Naive thymus-derived CD8-positive, alpha-beta T cell (primary cell): ENCODE measurements around the gene HBG1. TPM values are rescaled to one million over a fixed set of nuclear protein-coding genes. Genes with fewer than 3 reads are reported as not detected.

Source experiments
- ATAC-seq, 2 donors: fragments of 150-1000 bp; cut with Tn5 transposase in 1 of 2; sonication (Bioruptor Pico), chemical (Tn5 transposase) in 1 of 2; 1 replicate in 1 of 2; 2 replicates in 1 of 2; pipeline ENCODE4 v1.10.0; 2021; ENCODE audit warnings: mild to moderate bottlenecking in 2 of 2, moderate library complexity in 2 of 2
- POLR2A ChIA-PET: fragments of 350-600 bp; sonication (Branson Sonifier 250); formaldehyde crosslinking; loops from one replicate; lab custom pipeline; 2021; ENCODE audit warnings: antibody characterized with exemption; lab: Charles Lee
- DNase-seq, 10 donors: peaks; one replicate each; pipeline versions ENCODE4 v3.0.0 to v3.0.0-alpha.2; 2020 to 2022
- H3K27ac Mint-ChIP-seq, 10 donors: one replicate each; pipeline ENCODE4 v1.8.0; 2020 to 2022; ENCODE audit warnings: mild to moderate bottlenecking in 10 of 10, mixed read lengths in 10 of 10, moderate library complexity in 4 of 10, inconsistent platforms in 1 of 10
- H3K27me3 Mint-ChIP-seq, 5 donors: one replicate each; pipeline ENCODE4 v1.8.0; 2021 to 2022; ENCODE audit warnings: mixed read lengths in 5 of 5
- H3K36me3 Mint-ChIP-seq, 3 donors: one replicate each; pipeline ENCODE4 v1.8.0; 2020 to 2022; ENCODE audit warnings: mixed read lengths in 3 of 3, mild to moderate bottlenecking in 2 of 3, inconsistent platforms in 1 of 3
- H3K4me1 Mint-ChIP-seq, 4 donors: one replicate each; pipeline ENCODE4 v1.8.0; 2021 to 2022; ENCODE audit warnings: mixed read lengths in 4 of 4
- H3K4me3 Mint-ChIP-seq, 10 donors: one replicate each; pipeline ENCODE4 v1.8.0; 2020 to 2022; ENCODE audit warnings: mild to moderate bottlenecking in 10 of 10, mixed read lengths in 10 of 10, moderate library complexity in 6 of 10, inconsistent platforms in 1 of 10
- H3K9me3 Mint-ChIP-seq, 9 donors: one replicate each; pipeline ENCODE4 v1.8.0; 2020 to 2022; ENCODE audit warnings: mixed read lengths in 9 of 9, mild to moderate bottlenecking in 3 of 9, inconsistent platforms in 1 of 9, moderate library complexity in 1 of 9
- polyA plus RNA-seq, 3 donors: library from polyadenylated mRNA; unstranded; fragments of 300-500 nt; fragmentation: Illumina TruSeq; gene quantifications; one replicate each; pipeline ENCODE4 v1.2.3, GENCODE V29; 2021
- total RNA-seq, 8 experiments: library from RNA in 2 of 8; stranded (reverse) in 2 of 8; gene quantifications; one replicate each; pipeline ENCODE4 v1.2.3 and lab custom pipeline; 2021 to 2026

The HBG1 gene
- total and polyA plus RNA-seq, 5 experiments from 2014 or later = not detected

DNA sequence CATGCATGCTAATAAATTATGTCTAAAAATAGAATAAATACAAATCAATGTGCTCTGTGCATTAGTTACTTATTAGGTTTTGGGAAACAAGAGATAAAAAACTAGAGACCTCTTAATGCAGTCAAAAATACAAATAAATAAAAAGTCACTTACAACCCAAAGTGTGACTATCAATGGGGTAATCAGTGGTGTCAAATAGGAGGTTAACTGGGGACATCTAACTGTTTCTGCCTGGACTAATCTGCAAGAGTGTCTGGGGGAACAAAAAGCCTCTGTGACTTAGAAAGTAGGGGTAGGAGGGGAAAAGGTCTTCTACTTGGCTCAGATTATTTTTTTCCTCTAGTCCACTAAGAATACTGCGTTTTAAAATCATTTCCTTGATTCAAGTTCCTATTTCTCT is 22.0 kb downstream of the HBG1 start:
- H3K36me3 Mint-ChIP-seq = no peaks in the 10 kb centered on the region
- no peaks in the 10 kb centered on the region for H3K4me1 Mint-ChIP-seq
- DNase-seq (no peak), ATAC-seq (no peak)
- H3K4me3 Mint-ChIP-seq = no peak overlapping the region
- no peak overlapping the region for H3K27ac Mint-ChIP-seq
- peaks cover 0 to 2% (median 0%) of the 10 kb centered on the region in 9 donors for H3K9me3 Mint-ChIP-seq
- H3K27me3 Mint-ChIP-seq = peaks cover 0 to 16% (median 3%) of the 10 kb centered on the region in 5 donors
- POLR2A ChIA-PET = no interaction called here

DNA sequence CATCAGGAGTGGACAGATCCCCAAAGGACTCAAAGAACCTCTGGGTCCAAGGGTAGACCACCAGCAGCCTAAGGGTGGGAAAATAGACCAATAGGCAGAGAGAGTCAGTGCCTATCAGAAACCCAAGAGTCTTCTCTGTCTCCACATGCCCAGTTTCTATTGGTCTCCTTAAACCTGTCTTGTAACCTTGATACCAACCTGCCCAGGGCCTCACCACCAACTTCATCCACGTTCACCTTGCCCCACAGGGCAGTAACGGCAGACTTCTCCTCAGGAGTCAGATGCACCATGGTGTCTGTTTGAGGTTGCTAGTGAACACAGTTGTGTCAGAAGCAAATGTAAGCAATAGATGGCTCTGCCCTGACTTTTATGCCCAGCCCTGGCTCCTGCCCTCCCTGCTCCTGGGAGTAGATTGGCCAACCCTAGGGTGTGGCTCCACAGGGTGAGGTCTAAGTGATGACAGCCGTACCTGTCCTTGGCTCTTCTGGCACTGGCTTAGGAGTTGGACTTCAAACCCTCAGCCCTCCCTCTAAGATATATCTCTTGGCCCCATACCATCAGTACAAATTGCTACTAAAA is 22.8 kb downstream of the HBG1 start, which contains the start of gene HBB:
Gene HBB (minus strand): TSS at position 340 of the 579 bp plus-strand sequence. CDS start 50 bp downstream, at position 290.
- H3K4me1 Mint-ChIP-seq = no peaks in the 10 kb centered on the region
- H3K9me3 Mint-ChIP-seq = peaks cover 0 to 6% (median 1%) of the 10 kb centered on the region in 9 donors
- no peak within 1 kb of the TSS for H3K4me3 Mint-ChIP-seq
- POLR2A ChIA-PET = no interaction called here
- H3K36me3 Mint-ChIP-seq = peaks cover 0 to 5% (median 0%) of the 10 kb centered on the region in 3 donors
- DNase-seq = no peak
- no peak for ATAC-seq
- peaks cover 0 to 10% (median 3%) of the 10 kb centered on the region in 5 donors for H3K27me3 Mint-ChIP-seq
- H3K27ac Mint-ChIP-seq = no peak within 1 kb of the TSS

DNA sequence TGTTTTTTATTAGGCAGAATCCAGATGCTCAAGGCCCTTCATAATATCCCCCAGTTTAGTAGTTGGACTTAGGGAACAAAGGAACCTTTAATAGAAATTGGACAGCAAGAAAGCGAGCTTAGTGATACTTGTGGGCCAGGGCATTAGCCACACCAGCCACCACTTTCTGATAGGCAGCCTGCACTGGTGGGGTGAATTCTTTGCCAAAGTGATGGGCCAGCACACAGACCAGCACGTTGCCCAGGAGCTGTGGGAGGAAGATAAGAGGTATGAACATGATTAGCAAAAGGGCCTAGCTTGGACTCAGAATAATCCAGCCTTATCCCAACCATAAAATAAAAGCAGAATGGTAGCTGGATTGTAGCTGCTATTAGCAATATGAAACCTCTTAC is 24.2 kb downstream of the HBG1 start:
- no peaks in the 10 kb centered on the region for H3K4me1 Mint-ChIP-seq
- H3K9me3 Mint-ChIP-seq = peaks cover 0 to 6% (median 2%) of the 10 kb centered on the region in 9 donors
- ATAC-seq (no peak), DNase-seq (no peak)
- no peak overlapping the region for H3K4me3 Mint-ChIP-seq
- POLR2A ChIA-PET = no interaction called here
- peaks cover 0 to 5% (median 0%) of the 10 kb centered on the region in 3 donors for H3K36me3 Mint-ChIP-seq
- no peak overlapping the region for H3K27ac Mint-ChIP-seq
- H3K27me3 Mint-ChIP-seq = peaks cover 0 to 12% (median 1%) of the 10 kb centered on the region in 5 donors

DNA sequence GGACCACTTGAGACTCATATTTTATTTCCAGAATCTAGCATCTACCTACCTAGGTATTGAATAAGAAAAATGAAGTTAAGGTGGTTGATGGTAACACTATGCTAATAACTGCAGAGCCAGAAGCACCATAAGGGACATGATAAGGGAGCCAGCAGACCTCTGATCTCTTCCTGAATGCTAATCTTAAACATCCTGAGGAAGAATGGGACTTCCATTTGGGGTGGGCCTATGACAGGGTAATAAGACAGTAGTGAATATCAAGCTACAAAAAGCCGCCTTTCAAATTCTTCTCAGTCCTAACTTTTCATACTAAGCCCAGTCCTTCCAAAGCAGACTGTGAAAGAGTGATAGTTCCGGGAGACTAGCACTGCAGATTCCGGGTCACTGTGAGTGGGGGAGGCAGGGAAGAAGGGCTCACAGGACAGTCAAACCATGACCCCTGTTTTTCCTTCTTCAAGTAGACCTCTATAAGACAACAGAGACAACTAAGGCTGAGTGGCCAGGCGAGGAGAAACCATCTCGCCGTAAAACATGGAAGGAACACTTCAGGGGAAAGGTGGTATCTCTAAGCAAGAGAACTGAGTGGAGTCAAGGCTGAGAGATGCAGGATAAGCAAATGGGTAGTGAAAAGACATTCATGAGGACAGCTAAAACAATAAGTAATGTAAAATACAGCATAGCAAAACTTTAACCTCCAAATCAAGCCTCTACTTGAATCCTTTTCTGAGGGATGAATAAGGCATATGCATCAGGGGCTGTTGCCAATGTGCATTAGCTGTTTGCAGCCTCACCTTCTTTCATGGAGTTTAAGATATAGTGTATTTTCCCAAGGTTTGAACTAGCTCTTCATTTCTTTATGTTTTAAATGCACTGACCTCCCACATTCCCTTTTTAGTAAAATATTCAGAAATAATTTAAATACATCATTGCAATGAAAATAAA is 24.8 kb downstream of the HBG1 start:
- peaks cover 0 to 5% (median 0%) of the 10 kb centered on the region in 3 donors for H3K36me3 Mint-ChIP-seq
- no peak overlapping the region for H3K4me3 Mint-ChIP-seq
- POLR2A ChIA-PET = no interaction called here
- ATAC-seq (no peak), DNase-seq (no peak)
- no peaks in the 10 kb centered on the region for H3K4me1 Mint-ChIP-seq
- H3K9me3 Mint-ChIP-seq = peaks cover 0 to 6% (median 2%) of the 10 kb centered on the region in 9 donors
- peaks cover 0 to 14% (median 2%) of the 10 kb centered on the region in 5 donors for H3K27me3 Mint-ChIP-seq
- no peak overlapping the region for H3K27ac Mint-ChIP-seq

DNA sequence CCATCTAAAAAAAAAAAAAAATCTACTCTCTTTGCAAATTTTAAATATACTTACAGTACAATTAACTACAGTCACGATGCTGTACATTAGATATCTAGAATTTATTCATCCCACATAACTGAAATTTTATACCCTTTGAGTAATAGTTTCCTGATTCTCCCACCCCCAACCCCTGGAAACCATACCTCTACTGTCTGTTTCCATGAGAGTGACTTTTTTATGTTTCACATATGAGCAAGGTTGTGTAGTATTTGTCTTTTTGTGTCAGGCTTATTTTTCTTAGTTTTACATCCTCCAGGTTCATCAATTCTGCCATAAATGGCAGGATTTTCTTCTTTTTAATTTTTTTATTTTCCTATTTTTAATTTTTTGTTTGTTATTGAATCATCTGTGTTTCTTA is 26.0 kb downstream of the HBG1 start:
- ATAC-seq (no peak), DNase-seq (no peak)
- no peak overlapping the region for H3K4me3 Mint-ChIP-seq
- no peaks in the 10 kb centered on the region for H3K4me1 Mint-ChIP-seq
- POLR2A ChIA-PET = no interaction called here
- peaks cover 0 to 18% (median 2%) of the 10 kb centered on the region in 5 donors for H3K27me3 Mint-ChIP-seq
- no peak overlapping the region for H3K27ac Mint-ChIP-seq
- H3K36me3 Mint-ChIP-seq = peaks cover 0 to 5% (median 0%) of the 10 kb centered on the region in 3 donors
- peaks cover 0 to 7% (median 3%) of the 10 kb centered on the region in 9 donors for H3K9me3 Mint-ChIP-seq

DNA sequence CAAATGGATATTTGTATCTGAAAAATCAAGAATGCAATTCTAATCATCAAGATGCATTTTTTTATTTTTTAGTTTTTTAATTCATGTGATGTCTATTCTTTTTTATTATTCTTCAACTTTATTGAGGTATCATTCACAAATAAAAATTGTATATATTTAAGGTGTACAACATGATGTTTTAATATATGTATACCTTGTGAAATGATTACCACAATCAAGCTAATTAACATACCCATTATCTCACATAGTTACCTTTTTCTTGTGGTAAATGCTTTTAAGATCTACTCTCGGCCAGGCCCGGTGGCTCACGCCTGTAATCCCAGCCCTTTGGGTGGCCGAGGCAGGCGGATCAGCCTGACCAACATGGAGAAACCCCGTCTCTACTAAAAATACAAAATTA is 26.5 kb downstream of the HBG1 start:
- H3K9me3 Mint-ChIP-seq = peaks cover 0 to 9% (median 3%) of the 10 kb centered on the region in 9 donors
- no peak overlapping the region for H3K4me3 Mint-ChIP-seq
- H3K4me1 Mint-ChIP-seq = no peaks in the 10 kb centered on the region
- H3K36me3 Mint-ChIP-seq = peaks cover 0 to 5% (median 0%) of the 10 kb centered on the region in 3 donors
- ATAC-seq (no peak), DNase-seq (no peak)
- POLR2A ChIA-PET = no interaction called here
- H3K27me3 Mint-ChIP-seq = peaks cover 0 to 18% (median 2%) of the 10 kb centered on the region in 5 donors
- no peak overlapping the region for H3K27ac Mint-ChIP-seq

DNA sequence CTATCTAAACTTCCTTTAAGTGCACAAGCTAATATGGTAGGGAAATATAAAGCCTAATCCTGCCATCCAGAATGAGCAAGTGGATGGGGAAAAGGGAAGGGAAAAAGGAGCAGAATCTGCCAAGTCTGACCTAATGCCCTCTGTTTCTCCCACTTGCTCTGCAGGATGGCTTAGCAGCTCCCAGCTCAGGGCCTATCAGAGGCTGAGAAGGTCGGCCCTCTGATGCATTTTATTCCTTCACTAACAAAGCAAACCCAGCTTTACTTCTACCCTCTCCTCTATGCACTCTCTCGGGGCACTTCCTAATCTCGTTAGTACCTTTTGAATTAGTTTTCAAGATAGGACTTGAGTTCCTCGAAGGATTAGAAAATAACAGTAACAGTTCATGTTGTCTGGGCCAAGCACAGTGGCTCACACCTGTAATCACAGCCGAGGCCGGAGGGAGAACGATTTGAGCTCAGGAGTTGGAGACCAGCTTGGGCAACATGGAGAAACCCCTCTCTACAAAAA is 39.2 kb downstream of the HBG1 start:
- Mint-ChIP-seq H3K4me3 (no peak overlapping the region), H3K27ac (no peak overlapping the region), H3K4me1 (no peaks in the 10 kb centered on the region), H3K36me3 (no peaks in the 10 kb centered on the region), H3K9me3 (peaks cover 0 to 2% (median 0%) of the 10 kb centered on the region in 9 donors), H3K27me3 (peaks cover 0 to 1% (median 0%) of the 10 kb centered on the region in 5 donors)
- ATAC-seq (no peak), DNase-seq (no peak)
- POLR2A ChIA-PET = no interaction called here

DNA sequence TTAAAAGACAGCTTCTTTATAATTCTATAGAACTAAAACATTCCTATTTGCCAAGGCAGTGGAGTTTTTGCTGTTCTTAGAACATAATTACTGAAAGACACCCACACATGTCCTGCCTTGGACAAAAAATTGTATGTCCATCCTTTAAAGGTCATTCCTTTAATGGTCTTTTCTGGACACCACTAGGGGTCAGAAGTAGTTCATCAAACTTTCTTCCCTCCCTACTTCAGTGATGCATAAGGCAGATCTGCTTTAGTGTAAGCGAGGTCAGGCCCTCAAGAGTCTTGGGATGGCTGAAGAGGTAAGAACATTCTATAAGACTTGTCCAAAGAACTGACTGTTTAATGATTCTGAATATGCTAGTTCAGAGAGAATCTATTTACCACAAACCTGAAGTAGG is 44.9 kb downstream of the HBG1 start:
- ATAC-seq (no peak), DNase-seq (no peak)
- Mint-ChIP-seq H3K4me3 (no peak overlapping the region), H3K36me3 (no peaks in the 10 kb centered on the region), H3K27me3 (peaks cover 0 to 13% (median 3%) of the 10 kb centered on the region in 5 donors), H3K27ac (no peak overlapping the region), H3K4me1 (no peaks in the 10 kb centered on the region), H3K9me3 (peaks cover 0 to 1% (median 0%) of the 10 kb centered on the region in 9 donors)
- POLR2A ChIA-PET = no interaction called here

DNA sequence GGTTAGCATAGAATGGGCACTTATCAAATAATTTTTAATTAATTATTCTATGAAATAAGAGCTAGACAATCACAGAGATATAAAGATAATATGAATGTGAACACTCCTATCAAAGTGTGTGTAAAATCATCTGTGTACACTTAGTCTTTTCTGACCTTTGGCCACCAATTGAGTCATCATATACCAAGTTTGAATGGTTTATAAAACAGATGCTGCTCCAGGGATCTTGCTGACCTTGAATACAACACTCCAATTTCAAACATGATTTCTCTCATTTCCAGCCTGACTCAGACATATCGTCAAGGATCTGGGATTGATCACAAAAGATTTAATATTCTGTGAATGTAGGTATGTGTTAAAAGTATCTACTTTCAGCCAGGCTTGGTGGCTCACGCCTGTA is 46.3 kb downstream of the HBG1 start:
- Mint-ChIP-seq H3K4me1 (no peaks in the 10 kb centered on the region), H3K9me3 (peaks cover 0 to 1% (median 0%) of the 10 kb centered on the region in 9 donors), H3K27me3 (peaks cover 0 to 16% (median 6%) of the 10 kb centered on the region in 5 donors), H3K4me3 (no peak overlapping the region), H3K27ac (no peak overlapping the region), H3K36me3 (no peaks in the 10 kb centered on the region)
- POLR2A ChIA-PET = no interaction called here
- DNase-seq = no peak
- ATAC-seq = no peak

DNA sequence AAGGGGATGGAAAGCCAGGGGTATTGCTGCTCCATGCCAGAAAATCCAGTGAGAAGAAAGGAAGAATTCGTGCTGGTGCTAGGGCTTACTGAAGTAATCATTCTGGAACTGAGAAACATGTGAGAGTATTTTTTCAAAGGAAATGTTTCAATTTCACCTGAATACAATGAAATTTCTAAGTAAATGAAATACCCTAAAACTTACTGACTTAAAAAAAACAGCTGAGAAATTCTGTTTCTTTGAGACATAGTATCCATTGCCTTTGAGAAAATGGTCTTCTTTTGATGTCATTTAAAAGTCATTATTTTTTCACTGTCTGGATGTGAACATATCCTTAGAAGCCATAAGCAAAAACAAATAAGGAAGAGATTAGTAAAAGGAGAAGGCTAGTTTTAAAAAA is 49.1 kb downstream of the HBG1 start, which contains the start of gene OR51V1:
Gene OR51V1 (minus strand): TSS at position 101 of the 400 bp plus-strand sequence. CDS start 0 bp downstream, at position 101.
- DNase-seq (no peak), ATAC-seq (no peak)
- peaks cover 0 to 16% (median 7%) of the 10 kb centered on the region in 5 donors for H3K27me3 Mint-ChIP-seq
- H3K4me1 Mint-ChIP-seq = no peaks in the 10 kb centered on the region
- H3K27ac Mint-ChIP-seq = no peak within 1 kb of the TSS
- no peak within 1 kb of the TSS for H3K4me3 Mint-ChIP-seq
- POLR2A ChIA-PET = no interaction called here
- no peaks in the 10 kb centered on the region for H3K36me3 Mint-ChIP-seq
- peaks cover 0 to 1% (median 0%) of the 10 kb centered on the region in 9 donors for H3K9me3 Mint-ChIP-seq

DNA sequence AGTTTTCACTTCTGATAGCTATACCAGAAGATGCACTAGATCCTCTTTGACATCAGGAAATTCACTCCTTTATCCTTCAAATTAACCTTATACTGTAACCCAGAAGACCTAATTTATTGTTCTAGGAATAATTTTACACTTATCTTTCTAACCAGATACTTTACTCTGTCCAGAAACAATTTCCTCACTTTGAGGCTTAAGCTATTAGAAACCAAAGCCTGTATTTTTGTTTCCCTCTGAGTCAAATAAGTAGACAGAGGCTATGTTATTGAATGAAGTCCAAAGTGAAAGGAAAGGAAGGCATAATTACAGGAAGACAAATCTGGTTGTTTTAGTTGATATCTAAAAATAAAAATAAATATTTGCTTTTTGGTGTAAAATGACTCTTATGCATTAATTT is 51.4 kb downstream of the HBG1 start:
- ATAC-seq (no peak), DNase-seq (no peak)
- H3K9me3 Mint-ChIP-seq = peaks cover 0 to 10% (median 0%) of the 10 kb centered on the region in 9 donors
- H3K4me1 Mint-ChIP-seq = no peaks in the 10 kb centered on the region
- H3K36me3 Mint-ChIP-seq = no peaks in the 10 kb centered on the region
- H3K4me3 Mint-ChIP-seq = no peak overlapping the region
- POLR2A ChIA-PET = no interaction called here
- H3K27ac Mint-ChIP-seq = no peak overlapping the region
- H3K27me3 Mint-ChIP-seq = peaks cover 0 to 16% (median 7%) of the 10 kb centered on the region in 5 donors
